ENCODE measurements around the gene HADHA.

GRCh38 chr2:26279886-26280285 lies 35.5 kb upstream of the HADHA start:
- TF ChIP-seq CTCF (IDR thresholded peaks at IDR 0.05) (no peak), POLR2A (IDR thresholded peaks at IDR 0.05) (no peak)
